ENCODE results near the gene CAPZB. TPM values are rescaled to one million over a fixed set of nuclear protein-coding genes. Genes with fewer than 3 reads are reported as not detected.

The CAPZB gene
- total RNA-seq, 3 donors from 2014 or later: 112 to 114 (median 113) TPM

DNA sequence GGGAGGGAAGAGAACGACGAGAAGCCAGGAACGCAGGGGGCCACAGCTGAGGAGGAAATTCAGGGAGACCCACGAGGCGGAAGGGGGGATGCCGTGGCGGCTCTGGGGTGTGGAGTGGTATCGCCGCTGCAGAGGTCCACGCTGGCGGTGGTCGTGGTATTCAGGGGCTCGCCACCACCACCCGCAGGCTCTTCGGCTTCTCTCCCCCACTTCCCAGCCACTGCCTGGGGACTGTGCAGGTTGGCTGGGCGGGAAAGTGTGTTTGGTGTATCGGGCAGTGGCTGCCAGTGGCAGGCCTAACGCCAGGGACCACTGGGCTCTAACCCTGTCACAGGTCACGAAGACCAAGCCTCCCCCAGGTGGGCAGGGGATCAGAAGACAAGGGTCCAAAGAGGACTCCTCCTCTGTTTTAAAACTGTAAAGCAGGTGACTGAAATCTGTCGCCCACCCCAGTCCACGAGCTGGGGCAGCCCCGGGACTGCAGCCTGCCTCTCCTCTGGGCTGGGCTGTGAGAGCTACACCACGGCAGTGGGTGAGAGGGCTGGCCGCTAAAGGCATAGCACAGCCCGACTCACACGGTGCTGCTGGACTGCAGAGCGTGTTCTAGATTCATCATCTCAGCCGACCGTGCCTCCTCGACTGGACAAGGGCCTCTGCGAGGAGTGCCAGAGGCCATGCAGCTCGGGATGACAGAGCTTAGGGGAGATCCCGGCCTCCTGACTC, 142.3 kb downstream of the CAPZB start:
- no peaks in the 10 kb centered on the region for H3K36me3 ChIP-seq
- no peaks in the 10 kb centered on the region for H3K9me3 ChIP-seq
- TF ChIP-seq, protein P1, sequence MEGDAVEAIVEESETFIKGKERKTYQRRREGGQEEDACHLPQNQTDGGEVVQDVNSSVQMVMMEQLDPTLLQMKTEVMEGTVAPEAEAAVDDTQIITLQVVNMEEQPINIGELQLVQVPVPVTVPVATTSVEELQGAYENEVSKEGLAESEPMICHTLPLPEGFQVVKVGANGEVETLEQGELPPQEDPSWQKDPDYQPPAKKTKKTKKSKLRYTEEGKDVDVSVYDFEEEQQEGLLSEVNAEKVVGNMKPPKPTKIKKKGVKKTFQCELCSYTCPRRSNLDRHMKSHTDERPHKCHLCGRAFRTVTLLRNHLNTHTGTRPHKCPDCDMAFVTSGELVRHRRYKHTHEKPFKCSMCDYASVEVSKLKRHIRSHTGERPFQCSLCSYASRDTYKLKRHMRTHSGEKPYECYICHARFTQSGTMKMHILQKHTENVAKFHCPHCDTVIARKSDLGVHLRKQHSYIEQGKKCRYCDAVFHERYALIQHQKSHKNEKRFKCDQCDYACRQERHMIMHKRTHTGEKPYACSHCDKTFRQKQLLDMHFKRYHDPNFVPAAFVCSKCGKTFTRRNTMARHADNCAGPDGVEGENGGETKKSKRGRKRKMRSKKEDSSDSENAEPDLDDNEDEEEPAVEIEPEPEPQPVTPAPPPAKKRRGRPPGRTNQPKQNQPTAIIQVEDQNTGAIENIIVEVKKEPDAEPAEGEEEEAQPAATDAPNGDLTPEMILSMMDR (IDR thresholded peaks at IDR 0.05): no peak
- TF ChIP-seq POLR2AphosphoS5 (IDR thresholded peaks at IDR 0.05): no peak
- TF ChIP-seq POLR2A (IDR thresholded peaks at IDR 0.05): no peak
- intact Hi-C loops (cut with DNase I; ENCODE audit: low total_unique reads): loop anchor here (10.0 kb wide), 1 partner anchor 312 kb away; no protein-coding TSS in a partner anchor
- H3K27ac ChIP-seq: peak overlapping the region in 1 of 2 donors; percentile 58
- no peak for DNase-seq (ENCODE audit: low spot score in 2 of 2)
- peaks cover 4 to 6% of the 10 kb centered on the region in 2 donors for H3K4me1 ChIP-seq
- no peak overlapping the region for H3K4me3 ChIP-seq
- H3K27me3 ChIP-seq: no peaks in the 10 kb centered on the region

DNA sequence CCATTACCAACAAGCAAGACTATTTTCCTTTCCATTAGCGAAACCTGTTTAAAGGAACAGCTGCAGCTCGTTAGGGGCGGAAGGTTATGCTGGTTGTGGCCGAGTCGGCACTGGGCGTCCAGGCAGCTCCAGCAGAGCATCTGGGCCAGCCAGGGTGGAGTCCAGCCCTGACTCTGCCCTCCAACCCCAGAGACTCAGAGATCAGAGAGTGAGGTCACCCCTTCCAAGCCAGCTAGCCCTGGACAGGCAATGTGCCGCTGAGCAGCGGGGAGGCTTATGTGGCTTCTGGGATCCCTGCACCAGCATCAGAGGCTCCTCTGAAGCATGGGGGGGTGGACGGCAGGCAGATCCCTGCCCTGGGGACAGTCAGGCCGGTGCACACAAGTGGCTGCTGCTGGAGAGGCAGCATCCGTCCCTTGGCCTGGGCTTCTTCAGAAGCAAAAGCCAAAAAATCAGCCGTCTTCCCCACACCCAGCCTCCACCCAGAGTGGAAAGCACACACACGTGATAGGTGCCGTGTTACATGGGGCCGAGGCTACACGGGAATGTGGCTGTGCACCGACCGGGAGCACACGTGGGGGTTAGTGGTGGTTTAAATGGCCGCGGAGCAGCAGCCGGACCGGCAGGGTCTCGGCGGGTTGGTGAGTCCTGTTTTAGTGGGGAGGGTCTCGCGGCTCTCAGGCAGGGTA, 143.1 kb downstream of the CAPZB start:
- Histone ChIP-seq H3K4me1 (peaks cover 4 to 6% of the 10 kb centered on the region in 2 donors), H3K4me3 (no peak overlapping the region), H3K9me3 (no peaks in the 10 kb centered on the region), H3K27me3 (no peaks in the 10 kb centered on the region), H3K27ac (peak overlapping the region; percentile 33 to 58), H3K36me3 (no peaks in the 10 kb centered on the region)
- no peak for DNase-seq (ENCODE audit: low spot score in 2 of 2)
- no peak for TF ChIP-seq POLR2AphosphoS5 (IDR thresholded peaks at IDR 0.05)
- TF ChIP-seq POLR2A (IDR thresholded peaks at IDR 0.05): no peak
- TF ChIP-seq, protein P1 (IDR thresholded peaks at IDR 0.05): no peak
- intact Hi-C loops (cut with DNase I; ENCODE audit: low total_unique reads): loop anchor here (10.0 kb wide), 1 partner anchor 313 kb away; no protein-coding TSS in a partner anchor

DNA sequence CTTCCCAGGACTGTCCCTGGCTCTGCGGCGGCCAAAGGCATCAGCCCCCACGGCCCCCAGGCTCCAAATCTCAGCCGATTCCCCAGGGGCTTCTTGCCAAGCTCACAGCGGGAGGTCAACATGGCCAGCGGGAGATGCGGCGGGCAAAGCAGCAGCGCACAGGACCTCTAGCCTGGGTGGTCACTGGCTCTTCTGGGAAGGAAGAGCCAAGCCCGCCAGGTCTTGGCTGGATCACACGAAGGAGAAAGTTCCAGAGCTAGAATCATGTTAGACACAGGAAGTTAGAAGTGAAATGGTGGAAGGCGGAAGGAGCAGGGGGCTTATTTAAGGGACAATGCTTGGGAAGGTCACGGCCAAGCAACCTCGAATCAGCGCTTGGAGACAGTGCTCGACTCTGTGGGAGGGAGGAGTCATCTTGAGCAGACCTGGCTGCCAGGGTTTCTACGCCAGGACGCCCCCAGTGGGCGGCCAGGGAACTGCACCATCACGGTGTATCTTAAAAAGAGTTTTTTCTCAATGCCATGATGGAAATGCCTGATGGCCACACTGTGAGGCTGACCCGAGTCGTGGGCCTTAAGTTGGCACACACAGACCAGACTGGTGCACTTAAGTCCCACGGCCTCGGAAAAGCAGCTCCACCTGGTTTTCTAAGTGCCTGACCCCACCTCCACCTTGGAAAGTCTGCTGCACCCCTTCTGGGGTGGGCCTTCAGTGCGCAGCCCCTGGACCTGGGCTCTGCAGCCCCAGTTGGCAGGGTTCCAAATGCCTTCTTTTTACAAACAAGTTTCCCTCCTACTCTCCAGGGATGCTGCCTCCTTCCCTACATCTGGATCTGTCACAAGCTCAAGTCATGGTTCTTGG, 143.9 kb downstream of the CAPZB start:
- TF ChIP-seq, protein P1 (IDR thresholded peaks at IDR 0.05): peak; percentile 65 to 88 (median 82)
- no peak for TF ChIP-seq POLR2A (IDR thresholded peaks at IDR 0.05)
- no peak for TF ChIP-seq POLR2AphosphoS5 (IDR thresholded peaks at IDR 0.05)
- Histone ChIP-seq H3K4me3 (no peak overlapping the region), H3K27me3 (no peaks in the 10 kb centered on the region), H3K4me1 (peaks cover 4 to 6% of the 10 kb centered on the region in 2 donors), H3K27ac (peak overlapping the region; percentile 33 to 58), H3K9me3 (no peaks in the 10 kb centered on the region), H3K36me3 (no peaks in the 10 kb centered on the region)
- DNase-seq (ENCODE audit: low spot score in 2 of 2): peak in 1 of 2 donors; percentile 78
- intact Hi-C loops (cut with DNase I; ENCODE audit: low total_unique reads): loop anchor here (10.0 kb wide), 1 partner anchor 313 kb away; no protein-coding TSS in a partner anchor

DNA sequence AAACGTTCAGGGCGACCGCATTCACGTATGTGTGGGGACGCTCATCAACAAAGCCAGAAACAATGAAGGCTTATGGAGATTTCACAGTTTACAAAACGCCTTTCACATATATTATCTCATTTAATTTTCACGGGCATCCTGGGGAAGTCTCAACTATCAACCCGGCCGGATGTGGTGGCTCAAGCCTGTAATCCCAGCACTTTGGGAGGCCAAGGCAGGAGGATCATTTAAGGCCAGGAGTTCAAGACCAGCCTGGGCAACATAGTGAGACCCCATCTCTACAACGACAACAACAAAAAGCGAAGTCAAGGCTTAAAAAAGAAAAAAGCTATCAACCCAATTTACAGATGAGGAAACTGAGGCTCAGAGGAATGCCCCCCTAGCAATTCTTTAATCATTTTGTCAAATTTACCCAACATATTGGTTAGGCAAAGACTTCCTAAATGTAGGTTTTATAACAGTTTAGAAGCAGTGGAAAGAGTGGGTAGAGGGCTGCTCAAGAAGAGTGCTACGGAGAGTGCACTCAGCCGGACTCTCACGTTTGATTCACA, 144.9 kb downstream of the CAPZB start:
- peaks cover 4 to 6% of the 10 kb centered on the region in 2 donors for H3K4me1 ChIP-seq
- H3K9me3 ChIP-seq: no peaks in the 10 kb centered on the region
- intact Hi-C loops (cut with DNase I; ENCODE audit: low total_unique reads): loop anchor here (10.0 kb wide), 1 partner anchor 314 kb away; no protein-coding TSS in a partner anchor
- H3K27ac ChIP-seq: no peak overlapping the region
- no peak overlapping the region for H3K4me3 ChIP-seq
- no peak for DNase-seq (ENCODE audit: low spot score in 2 of 2)
- TF ChIP-seq POLR2AphosphoS5 (IDR thresholded peaks at IDR 0.05) (no peak), POLR2A (IDR thresholded peaks at IDR 0.05) (no peak)
- TF ChIP-seq, protein P1 (IDR thresholded peaks at IDR 0.05): no peak
- H3K36me3 ChIP-seq: no peaks in the 10 kb centered on the region
- no peaks in the 10 kb centered on the region for H3K27me3 ChIP-seq

Measured in breast epithelium (tissue), 4 donors.